Measurements from ENCODE around the gene ZNF280B. TPM values are rescaled to one million over a fixed set of nuclear protein-coding genes. Genes with fewer than 3 reads are reported as not detected.
A peak's percentile ranks its signal among the peaks of the same experiment; 100 is the strongest.

Gene ZNF280B
- total and polyA plus RNA-seq, 9 of the 15 experiments (the other 6 are each of a cell fraction or from before 2014, with no cell fraction given): 7.7 to 29.9 (median 20.0) TPM

- TF ChIP-seq, protein P1, sequence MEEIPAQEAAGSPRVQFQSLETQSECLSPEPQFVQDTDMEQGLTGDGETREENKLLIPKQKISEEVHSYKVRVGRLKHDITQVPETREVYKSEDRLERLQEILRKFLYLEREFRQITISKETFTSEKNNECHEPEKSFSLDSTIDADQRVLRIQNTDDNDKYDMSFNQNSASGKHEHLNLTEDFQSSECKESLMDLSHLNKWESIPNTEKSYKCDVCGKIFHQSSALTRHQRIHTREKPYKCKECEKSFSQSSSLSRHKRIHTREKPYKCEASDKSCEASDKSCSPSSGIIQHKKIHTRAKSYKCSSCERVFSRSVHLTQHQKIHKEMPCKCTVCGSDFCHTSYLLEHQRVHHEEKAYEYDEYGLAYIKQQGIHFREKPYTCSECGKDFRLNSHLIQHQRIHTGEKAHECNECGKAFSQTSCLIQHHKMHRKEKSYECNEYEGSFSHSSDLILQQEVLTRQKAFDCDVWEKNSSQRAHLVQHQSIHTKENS (CRISPR knock-in tag; IDR thresholded peaks at IDR 0.05): peak; percentile 58; the same call in 1 of the 2 replicates
These were observed 27.6 kb downstream of the ZNF280B start (continued) for GRCh38 chr22:22480940-22481339.

- H4K20me1 ChIP-seq (replicated peaks; ENCODE audit: control insufficient read depth, insufficient read depth, low read length): no peaks in the 10 kb centered on the region
- no peak overlapping the region for H3K27ac ChIP-seq (ENCODE audit: extremely low read depth, low read depth, low read length)
- no peaks in the 10 kb centered on the region for H3K9me3 ChIP-seq (replicated peaks; ENCODE audit: control insufficient read depth, insufficient read depth, low read depth, low read length)
- peak; percentile 52 for ATAC-seq
- BruUV-seq (replicated peaks): no TSS peak
- peaks cover 3% of the 10 kb centered on the region for H3K36me3 ChIP-seq (ENCODE audit: control insufficient read depth, insufficient read depth, low read length)
- peaks cover 0 to 7% of the 10 kb centered on the region in 2 experiments; a peak in 2 of 5 replicates for H3K4me1 ChIP-seq (replicated peaks in 1 of 2; ENCODE audit: control insufficient read depth in 2 of 2, insufficient read depth in 2 of 2, low read length in 2 of 2)
- H3K9me1 ChIP-seq (ENCODE audit: control insufficient read depth, insufficient read depth, low read length): no peaks in the 10 kb centered on the region
- no peak overlapping the region for H2AFZ ChIP-seq (ENCODE audit: low read depth, low read length)
- H3K27me3 ChIP-seq (ENCODE audit: control insufficient read depth in 2 of 2, insufficient read depth in 2 of 2, low read length in 2 of 2): no peaks in the 10 kb centered on the region; a peak in 1 of 5 replicates
- intact Hi-C loops (cut with micrococcal nuclease) (loop anchor here (5.0 kb wide), 1 partner anchor 77 kb away; the partner anchor contains the start of gene PRAME), in situ Hi-C loops (cut with MboI) (no loop called here)
- DNase-seq (ENCODE audit: extremely low read depth in 1 of 4, low spot score in 3 of 4): peak in 2 of 4 experiments; percentile 14 to 33
- no peak overlapping the region for H3K4me2 ChIP-seq (ENCODE audit: insufficient read depth, low read length)
- FAIRE-seq: no peak
- no peaks in the 10 kb centered on the region for H3K79me2 ChIP-seq (ENCODE audit: control insufficient read depth, insufficient read depth, low read length)
- no peak overlapping the region for H3K4me3 ChIP-seq
- no peak overlapping the region for H3K9ac ChIP-seq (ENCODE audit: insufficient read depth in 1 of 2, low read depth in 2 of 2, low read length in 2 of 2)
- ChIA-PET POLR2A (interaction anchor here (0.5 to 4.7 kb wide), 17 partner anchors 8 to 212 kb away, joined by 3 to 45 read pairs (median 4); no protein-coding TSS in a partner anchor), CTCF (ENCODE audit: low intra/inter-chr PET ratio) (interaction anchor here (0.9 to 1.3 kb wide), 2 partner anchors 10 to 22 kb away, joined by 3 to 4 read pairs; no protein-coding TSS in a partner anchor)
- WGBS (ENCODE audit: insufficient coverage, low coverage, missing lambda C conversion rate): 41% methylated on average over 5 of the region's 5 CpGs
- TF ChIP-seq TSC22D4 (tag; IDR thresholded peaks at IDR 0.05) (peak; percentile 77; the same call in 1 of the 2 replicates), CEBPG (CRISPR knock-in tag; IDR thresholded peaks at IDR 0.05) (peak; percentile 69; the same call in 1 of the 2 replicates), CEBPG (tag; conservative IDR thresholded peaks at IDR 0.05 in 1 of 2, IDR thresholded peaks at IDR 0.05 in 1 of 2) (peak in 1 of 2 experiments; percentile 83; a peak in 2 of 4 replicates), TCF7L2 (IDR thresholded peaks at IDR 0.05; ENCODE audit: low read depth, low read length) (no peak), HDAC8 (tag; IDR thresholded peaks at IDR 0.05) (peak; percentile 54; the same call in 1 of the 2 replicates), ZNF830 (CRISPR knock-in tag; IDR thresholded peaks at IDR 0.05) (0 out of 2 replicates have a peak, but pooled peaks have one; percentile 6), ZNF384 (IDR thresholded peaks at IDR 0.05; ENCODE audit: low read depth, low read length) (no peak), PRPF4 (IDR thresholded peaks at IDR 0.05; ENCODE audit: insufficient read depth, low read depth, low read length, poor library complexity, severe bottlenecking) (no peak), ZNF134 (CRISPR knock-in tag; conservative IDR thresholded peaks at IDR 0.05) (0 out of 2 replicates have a peak, but pooled peaks have one; percentile 16), DEAF1 (CRISPR knock-in tag; IDR thresholded peaks at IDR 0.05) (0 out of 2 replicates have a peak, but pooled peaks have one; percentile 5)
- TF ChIP-seq, protein P1 (CRISPR knock-in tag; IDR thresholded peaks at IDR 0.05): no peak
- TF ChIP-seq, protein P2, sequence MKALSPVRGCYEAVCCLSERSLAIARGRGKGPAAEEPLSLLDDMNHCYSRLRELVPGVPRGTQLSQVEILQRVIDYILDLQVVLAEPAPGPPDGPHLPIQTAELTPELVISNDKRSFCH (CRISPR knock-in tag; IDR thresholded peaks at IDR 0.05): no peak
- TF ChIP-seq, protein P2 (tag; IDR thresholded peaks at IDR 0.05): no peak
These were observed 28.5 kb downstream of the ZNF280B start for GRCh38 chr22:22479999-22480532.

Measured in K562 (cell line).